Measurements from ENCODE around the gene PELI1.
A peak's percentile ranks its signal among the peaks of the same experiment; 100 is the strongest.

The PELI1 gene

DNA sequence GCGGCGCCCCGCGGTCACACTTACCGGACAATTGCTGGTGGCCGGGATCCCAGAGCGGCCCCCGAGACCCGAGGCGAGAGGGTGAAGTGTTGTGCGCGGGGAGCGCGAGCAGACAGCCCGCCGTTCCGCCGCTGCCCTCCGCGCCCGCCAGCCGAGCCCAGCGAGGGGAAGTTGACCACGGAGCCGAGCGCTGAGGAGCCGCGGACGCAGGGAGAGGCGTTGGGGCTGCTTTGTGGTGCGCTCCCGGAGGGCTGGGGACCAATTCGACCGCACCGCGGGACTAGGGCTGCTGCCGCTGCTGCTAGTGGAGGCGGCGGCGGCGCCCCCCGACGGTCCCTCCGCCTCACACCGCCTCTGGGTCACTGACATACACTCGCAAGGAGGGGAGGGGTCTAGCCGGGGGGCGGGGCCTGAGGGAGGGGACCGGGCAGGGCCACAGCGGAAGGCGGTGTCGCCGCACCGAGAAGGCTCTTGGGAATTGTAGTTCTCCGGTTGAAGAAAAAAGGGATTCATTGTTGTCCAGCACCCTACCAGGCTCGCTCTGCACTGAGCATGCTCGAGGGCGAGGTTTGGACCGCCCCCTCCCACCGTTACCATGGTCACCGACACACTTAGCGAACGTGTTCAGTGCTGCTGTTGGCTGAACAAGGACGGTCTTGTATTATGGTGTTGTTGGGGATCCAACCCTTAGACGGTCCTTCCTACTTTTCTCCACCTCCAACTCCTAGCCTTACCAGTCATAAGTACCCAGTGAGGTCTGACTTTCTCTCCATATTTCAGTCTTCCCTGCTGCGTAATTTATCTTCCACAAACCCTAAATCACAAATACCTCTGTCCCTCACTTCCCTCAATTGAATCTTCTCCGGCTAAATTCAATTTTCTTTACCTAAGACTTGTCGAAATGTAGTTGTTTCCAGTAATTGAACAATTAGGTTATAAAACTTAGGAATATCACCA, at the start of gene PELI1:
Gene PELI1 (minus strand): TSS at position 364 of the 957 bp plus-strand sequence. CDS start 36,110 bp downstream, outside the sequence.
- DNase-seq: peak; percentile 72

DNA sequence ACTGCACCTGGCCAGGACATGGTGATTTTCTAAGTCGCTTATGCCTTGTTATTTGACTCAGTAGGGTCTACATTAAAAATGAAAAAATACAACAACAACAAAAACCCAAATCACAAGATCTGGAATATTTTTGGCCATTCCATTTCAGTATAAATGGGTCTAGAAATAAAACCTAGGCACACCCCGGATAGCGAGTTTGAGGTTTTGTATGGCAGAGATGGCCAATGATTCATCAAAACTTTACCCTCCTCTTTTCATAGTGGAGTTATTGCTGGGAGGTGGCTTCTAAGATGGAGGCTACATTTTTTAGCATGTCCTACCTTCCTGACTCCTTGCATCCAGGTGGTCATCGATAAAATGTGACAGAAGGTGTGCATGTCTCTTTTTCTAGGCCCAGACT, 49.3 kb upstream of the PELI1 start:
- DNase-seq: no peak

- DNase-seq: no peak
Measured at GRCh38 chr2:64192664-64193105, 48.5 kb upstream of the PELI1 start.

DNA sequence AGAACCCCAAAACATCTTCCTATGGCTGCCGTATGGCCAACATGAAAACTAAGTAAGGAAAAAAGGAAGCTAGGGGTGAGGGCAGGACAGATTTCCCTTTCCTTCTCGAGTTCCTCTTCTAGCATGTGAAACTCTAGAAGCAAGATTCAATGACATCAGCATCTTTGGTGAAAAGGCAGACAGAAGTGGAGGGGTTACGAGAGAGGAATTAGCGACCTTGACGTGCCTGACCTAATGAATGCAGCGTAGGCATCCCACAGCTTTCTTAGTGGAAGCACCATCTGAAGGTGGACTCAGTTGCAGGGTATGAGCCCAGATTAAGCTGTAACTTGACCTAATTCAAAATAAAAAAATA, 47.9 kb upstream of the PELI1 start:
- peak; percentile 29 for DNase-seq

DNA sequence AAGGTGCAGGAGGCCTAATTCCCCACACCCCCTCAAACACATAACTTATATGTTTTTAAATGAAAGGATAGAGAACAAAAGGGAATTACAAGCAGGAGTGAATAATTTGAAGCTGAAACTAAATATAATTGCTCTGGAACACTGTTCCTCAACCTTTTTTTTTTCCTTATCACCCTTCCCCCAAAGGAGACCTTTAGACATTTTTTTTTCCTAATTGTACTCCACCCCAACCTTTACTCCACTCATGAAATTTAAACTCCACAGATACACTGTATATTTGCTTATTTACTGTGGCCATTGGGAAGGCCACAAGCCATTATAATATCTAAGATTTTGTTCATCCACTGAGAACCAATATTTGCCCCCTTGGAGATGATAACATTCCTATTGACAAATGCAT, 45.4 kb upstream of the PELI1 start:
- DNase-seq: no peak

DNA sequence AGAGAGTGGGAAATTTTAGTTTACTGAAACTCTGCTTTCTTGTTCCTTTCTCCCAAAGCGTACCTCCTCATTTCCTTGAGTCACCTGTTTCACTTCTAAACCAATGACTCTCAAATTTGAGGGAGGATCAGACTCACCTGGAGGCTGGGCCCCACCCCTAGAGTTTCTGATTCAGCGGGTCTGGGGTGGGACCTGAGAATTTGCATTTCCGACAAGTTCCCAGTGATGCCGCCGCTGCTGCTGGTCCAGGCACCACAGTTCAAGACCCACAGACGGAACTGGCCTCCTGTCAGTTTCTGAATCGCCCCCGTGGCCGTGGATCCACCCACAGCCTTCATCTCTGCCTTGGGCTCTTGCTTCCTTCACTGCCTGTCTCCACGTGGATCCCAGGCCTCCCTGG, 44.9 kb upstream of the PELI1 start:
- no peak for DNase-seq

DNA sequence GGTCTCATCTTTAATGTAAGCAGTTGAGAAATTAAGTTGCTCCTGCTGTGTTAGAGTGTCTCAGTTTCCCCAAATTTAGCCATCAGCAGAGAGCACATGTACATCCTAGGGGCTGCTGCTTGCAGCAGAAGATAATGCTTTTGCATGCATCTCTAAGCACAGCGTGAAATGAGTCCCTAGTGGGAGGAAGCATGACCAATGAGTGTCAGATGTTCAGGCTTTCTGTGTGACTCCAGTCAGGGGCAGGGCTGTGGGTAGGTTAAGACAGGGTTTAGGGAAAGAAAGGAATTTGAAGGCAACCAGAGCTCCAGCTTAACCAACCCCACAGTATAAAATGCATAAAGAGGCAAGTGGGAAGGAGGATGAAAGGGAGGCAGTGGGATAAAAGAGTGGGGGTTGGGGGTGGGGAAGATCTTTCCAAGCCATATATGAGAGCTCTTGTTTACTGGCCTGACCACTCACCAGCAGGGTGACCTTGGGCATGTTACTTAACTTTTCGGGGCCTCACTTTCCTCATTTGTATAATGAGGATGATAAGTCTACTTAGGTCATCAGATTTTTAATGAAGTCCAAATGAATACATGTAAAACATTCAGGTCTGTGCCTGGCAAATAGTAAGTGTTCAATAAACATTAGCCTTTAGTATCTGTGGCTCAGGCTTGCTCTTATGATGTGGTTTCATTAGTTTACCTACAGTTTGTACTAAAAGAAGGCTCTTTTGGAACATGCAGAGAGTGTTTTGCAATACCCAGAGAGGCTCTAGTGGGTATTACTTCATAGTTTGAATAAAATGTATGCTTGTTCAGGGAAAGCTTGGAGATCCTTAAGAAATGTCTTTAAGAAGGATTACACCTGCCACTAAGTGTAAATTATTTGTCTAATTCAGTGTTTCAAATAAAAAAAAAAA, 42.7 kb upstream of the PELI1 start:
- DNase-seq: no peak

GRCh38 chr2:64179582-64180321, 35.5 kb upstream of the PELI1 start:
- DNase-seq: no peak

DNA sequence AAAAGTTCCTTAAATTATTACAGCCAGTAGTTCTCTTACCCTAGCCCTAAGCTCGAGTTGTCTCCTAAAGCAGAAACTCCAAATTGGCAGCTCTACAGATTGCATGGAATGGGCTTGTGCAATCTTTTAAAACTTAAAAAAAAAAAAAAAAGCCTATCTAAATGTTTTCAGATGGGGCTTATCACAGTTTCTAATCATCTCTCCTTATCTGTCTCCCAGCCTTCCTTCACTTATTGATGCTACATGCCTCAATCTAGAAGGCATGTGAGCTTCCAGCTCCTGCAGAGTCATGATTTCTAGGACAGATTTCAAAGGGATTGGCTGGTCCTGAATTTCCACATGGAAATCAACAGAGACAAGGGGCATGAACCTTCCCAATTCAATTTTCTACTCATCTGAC, 33.1 kb upstream of the PELI1 start:
- no peak for DNase-seq

- no peak for DNase-seq
Measured at GRCh38 chr2:64175419-64176197, 31.4 kb upstream of the PELI1 start.

DNA sequence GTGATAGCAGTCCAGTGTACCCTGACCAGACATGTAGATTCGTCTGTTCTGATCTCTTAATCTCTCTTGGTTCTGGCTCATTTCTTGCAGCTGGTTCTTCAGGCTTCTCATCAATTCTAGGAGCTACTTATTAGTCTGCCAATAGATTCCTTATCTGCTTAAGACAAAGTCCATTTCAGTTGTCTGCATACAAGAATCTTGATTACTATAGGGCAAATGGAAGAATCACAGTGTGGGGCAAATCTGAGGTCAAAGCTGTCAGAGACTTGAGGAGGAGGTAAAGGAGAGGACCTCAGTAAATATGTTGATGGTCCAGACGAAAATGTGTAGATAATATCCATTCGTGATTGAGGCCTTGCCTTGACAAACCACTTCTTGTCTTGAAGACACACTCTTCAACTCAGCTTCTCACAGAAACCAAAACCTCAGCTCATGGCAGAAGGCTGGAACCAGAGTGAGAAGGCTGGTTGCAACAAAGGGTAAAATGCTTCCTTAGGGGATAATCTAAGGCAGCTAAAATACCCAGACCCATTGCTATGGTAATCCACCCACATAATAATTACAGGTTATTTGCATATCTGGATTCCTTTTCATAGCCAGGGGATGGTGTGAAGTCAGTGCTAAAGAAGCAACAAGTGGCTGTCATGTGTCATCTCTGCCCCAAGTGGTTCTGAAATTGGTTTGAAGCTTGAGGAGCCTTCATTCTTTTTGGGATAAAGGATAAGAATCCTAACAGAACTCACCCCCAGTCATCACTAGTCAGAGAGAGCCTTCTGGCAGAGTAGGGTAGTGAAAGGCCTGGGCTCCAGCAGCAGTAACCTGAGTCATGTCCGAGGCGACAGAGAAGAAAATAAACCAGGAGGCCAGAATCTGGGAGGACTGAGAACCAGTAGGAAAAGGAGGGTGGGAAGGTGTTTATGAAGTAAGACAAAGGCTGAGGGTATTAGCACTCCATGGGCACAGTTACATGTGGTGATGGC, 29.2 kb upstream of the PELI1 start:
- no peak for DNase-seq

DNA sequence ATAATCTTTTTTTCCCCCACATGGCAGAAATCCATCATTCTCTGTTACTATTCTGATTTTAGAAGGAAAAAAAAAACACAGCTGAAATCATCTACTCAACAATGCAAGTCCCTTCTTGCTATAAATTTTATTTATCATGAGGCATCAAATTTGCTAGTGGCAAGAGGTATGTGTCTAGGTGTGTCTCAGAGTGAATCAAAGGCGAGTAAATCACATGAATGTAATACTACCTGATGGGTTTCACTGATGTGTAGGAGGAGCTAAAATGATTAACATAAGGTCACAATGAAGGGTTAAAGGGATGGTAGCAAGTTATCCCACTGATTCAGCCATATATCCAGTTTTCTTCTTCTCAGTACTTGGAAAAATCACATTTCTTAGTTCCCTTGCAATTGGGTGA, 24.5 kb upstream of the PELI1 start:
- no peak for DNase-seq

GRCh38 chr2:64168201-64168600, 24.0 kb upstream of the PELI1 start:
- DNase-seq: no peak

DNA sequence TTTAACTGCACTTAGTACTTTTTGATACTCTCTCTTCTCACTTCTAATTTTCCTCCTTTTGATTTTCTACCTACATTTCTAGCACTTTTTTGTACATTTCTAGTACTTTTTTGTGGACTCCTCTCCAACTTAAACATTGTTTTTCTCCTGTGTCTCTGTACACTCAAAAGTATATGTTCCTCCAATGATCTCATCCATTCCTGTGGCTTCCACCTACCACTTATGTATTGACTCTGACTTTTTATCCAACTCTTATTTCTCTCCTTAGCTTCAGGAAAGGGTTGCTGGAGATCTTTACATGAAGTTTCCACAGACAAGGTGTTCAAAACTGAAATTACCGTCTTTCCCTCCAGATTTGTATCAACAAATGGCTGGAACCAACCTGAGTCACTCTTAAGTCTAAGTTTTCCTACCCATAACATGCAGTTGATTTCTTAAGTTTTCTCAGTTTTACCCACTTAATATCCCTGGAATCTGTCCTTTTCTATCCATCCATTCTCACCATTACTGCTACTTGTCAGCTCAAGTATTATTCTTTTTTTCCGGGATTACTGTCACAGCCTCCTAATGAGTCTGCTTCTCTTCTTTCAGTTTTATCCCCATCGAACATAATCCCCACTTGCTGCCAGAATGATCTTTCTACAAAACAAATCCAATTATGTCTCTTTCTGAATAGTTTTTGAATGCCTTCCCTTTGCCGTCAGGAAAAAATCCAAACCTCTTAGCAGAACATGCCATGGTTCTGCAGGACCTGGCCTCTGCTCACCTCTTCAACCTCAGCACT, 22.6 kb upstream of the PELI1 start:
- DNase-seq: no peak

DNA sequence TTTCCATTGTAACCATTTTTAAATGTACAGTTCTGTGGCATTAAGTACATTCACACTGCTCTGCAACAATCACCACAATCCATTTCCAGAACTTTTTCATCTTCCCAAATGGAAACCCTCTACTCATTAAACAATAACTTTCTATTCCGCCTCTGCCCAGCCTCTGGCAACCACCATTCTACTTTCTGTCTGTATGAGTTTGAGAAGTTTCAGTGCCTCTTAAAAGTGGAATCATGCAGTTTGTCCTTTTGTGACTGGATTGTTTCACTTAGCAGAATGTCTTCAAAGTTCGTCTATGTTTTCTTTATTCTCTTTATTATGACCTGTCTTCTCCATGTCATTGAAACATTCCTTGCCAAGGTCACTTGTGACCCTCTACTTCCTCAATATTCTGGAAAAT, 22.0 kb upstream of the PELI1 start:
- no peak for DNase-seq

GRCh38 chr2:64165706-64166105, 21.5 kb upstream of the PELI1 start:
- DNase-seq: no peak

DNA sequence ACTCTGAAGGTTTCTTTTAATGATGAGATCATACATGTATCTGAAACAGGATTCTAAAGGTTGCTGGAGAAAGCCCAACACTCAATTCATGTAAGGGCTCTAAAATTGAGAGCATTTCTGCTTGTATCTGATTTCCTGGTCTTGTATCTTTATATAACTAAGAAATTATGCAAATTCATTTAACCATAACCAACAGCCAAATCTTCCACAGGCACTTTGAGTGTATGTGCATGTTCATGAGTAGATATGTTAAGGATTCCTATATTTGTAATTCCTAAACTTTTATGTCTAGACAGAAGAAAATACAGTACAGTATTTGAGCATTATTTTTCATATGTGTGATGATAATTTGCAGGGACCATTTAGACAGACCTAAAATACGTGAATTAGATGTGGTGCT, 20.4 kb upstream of the PELI1 start:
- no peak for DNase-seq

DNA sequence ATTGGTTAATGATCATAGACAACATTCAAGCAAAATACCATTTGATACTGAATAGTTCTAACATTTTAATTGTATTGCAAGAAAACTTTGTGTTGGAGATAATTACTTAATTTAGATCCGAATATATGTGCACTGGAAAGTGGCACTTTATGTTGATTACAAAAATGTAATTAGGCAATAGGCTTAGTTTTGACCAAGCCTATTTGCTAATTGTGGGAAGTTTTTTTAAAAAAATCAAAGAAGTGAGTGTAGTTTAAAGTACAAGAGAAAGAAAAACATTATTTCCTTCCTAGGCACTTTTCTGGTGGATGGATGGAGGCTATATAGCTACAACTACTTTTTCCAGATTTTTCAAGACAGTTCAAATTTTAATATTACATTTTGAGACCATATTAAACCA, 18.3 kb upstream of the PELI1 start:
- DNase-seq: no peak

GRCh38 chr2:64157792-64158191, 13.6 kb upstream of the PELI1 start:
- DNase-seq: no peak

- DNase-seq: no peak
Measured at GRCh38 chr2:64153811-64154210, 9.6 kb upstream of the PELI1 start.

Measured in GF-D8 (cell line).